Activated effector memory CD4-positive, alpha-beta T cell treated with anti-CD3 and anti-CD28 coated beads, Interleukin-2, amount 50 U/mL, for 16 hours (primary cell): ENCODE measurements around the gene CAMK2D.

Source experiments
- DNase-seq: peaks from one replicate; pipeline ENCODE4 v3.0.0-alpha.2; 2020

Gene CAMK2D

DNA sequence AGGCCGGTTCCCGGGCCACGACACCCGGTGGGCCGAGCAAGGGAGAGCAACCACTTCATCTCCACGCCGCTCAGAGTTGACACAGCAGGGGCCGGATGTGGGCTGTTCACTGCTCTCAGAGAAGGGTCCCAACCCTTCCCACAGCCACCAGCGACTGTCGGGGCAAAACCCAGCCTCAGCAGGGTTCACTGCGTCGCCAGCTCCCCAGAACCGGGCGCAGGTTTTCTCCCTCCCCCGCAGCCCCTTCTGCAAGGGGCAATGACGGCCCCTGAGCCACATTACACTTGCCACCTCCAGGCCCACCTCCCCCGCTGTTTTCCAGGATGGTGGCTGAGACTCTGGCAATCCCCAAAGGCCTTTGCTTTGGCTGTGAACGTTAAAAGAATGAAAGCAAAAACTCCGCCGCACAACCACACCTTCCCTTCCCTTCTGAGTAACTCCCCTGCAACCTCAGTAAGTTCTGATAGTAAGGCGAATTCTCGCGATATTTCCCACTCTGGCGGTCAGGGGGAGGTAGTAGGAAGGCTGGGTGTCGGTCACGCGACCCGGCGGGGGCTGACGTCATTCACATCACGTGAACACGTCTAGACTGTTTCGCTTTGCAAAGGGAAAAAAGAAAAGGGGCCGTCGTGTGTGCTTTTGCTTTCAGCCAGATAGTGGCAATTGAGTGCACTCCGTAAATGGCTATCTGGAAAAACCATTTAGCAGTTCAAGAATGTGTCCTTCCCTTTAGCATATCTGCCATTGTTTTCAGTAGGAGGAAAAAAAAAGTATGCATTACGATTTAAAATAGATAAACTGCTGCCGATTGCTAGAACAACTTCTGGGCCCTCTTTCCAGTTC lies 869 bp upstream of the CAMK2D start:
- DNase-seq: peak; percentile 99

DNA sequence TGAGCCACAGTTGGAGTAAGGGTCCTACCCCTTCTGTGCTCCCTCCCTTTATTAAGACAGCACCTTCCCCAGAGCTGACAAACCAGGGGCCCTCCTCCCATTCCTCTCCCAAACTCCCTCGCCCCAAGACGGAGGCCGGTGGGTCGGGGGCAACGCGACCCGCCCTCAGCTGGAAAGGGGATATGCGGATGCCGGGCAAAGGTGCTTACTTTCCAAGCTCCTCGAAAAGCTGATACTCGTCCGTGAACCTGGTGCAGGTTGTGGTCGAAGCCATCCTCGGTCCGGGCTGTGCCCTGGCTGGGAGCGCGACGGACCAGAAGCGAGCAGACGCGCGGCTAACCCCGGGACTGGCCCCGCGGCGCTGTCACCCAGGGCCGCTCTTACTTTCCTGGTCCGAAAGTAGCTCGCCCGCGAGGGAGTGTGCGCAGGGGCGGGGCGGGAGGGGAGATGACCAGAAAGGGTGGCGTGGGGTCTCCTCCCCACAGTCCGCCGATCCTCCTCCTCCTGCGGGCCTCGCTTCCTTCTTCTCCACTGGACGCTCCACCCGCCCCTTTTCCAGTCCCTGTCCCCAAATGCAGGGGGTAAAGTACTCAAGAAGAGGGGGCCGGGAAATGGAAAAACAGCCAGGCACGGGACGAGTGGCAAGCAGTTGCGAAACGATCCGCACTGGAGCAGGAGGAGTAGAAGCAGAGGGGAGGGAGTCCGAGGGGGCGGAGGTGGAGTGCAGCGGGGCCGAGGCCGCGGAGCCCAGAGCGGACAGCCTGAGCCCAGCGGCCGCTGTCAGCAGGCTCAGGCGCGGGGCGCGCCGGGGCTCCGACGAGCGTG lies 531 bp downstream of the CAMK2D start:
- DNase-seq: peak; percentile 82

DNA sequence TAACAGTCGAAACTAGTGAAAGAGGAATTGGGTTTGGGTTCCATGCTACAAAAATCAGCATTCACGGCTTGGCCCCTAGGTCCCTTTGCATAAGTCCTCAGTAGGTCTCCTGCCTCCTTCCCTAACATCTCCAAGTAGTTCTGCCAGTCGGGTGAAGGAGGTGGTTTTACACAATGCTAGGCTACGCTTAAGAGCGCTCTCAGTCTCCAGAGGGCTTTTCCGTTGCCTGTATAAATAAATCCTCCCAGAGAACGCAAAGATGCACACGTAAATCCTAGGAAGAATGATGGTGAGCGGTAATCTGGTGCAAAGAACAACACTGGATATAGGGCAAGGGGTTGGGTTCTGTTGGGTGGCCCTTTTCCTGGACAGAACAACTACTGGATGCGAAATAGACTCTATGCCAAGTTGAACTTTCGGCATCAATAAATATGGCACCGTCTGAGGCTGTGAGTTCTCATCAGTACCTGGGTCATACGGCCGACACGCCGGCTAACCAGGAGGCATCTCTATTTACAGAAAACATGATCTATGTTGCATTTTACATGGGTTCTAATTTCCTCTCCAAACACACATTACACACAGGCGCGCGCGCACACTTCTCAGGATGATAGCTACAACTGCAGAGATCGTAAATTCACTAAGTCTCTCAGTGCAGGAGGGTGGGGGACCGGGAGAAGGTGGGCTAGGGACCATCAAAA lies 1.3 kb downstream of the CAMK2D start:
- DNase-seq: peak; percentile 78

DNA sequence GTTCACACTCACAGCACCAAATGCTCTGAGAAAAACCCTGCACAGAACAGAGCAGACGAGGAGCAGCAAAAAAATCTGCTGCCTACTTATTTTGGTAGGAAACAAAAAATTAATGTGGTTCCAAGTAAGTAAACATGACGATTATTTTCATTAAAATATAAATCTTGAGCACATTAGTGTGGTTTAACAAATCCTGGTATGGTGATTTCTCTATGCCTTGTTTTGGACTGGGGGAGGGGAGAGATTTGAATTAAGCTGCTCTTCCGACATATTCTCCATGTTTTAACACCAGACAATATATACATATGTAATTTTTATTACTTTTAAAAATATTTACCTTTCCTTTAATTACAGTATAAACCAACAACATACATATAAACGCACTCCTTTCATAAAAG lies 1.8 kb downstream of the CAMK2D start:
- DNase-seq: no peak

DNA sequence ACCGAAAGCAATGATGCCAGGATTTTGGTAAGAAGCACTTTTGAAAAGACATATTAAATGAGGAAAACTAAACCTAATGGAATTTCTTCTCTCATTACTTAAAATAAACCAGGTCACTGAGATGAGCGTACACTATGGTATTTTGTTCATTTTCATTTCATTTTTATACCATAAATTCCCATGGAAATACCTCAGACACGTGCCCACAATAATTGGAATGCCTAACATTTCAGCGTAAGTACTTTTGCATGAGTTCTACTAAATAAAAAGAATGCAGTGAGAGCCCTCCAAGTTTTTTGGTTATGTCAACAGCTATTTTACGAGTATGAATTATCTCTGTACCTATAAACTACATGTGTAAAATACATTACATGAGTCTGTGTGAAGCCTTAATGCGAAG lies 3.2 kb downstream of the CAMK2D start:
- DNase-seq: no peak

DNA sequence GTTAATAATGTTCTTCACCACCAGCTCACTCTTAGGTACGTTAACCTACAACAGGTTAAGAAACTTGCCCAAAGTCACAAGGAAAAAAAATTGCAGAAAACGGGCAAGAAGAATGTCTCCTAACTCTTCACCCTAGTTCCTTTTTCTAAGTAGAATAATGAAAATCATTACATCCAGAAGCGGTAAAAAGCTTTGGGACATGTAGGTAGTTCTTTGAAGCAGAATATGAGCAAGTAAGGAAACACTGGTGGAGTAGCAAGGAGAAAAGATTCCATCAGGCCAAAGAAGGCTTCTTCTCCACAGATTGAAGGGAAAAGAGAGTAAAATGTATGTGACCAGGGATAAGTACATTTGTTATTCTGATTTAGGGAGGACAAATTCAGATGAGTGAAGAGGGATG lies 4.1 kb downstream of the CAMK2D start:
- no peak for DNase-seq

DNA sequence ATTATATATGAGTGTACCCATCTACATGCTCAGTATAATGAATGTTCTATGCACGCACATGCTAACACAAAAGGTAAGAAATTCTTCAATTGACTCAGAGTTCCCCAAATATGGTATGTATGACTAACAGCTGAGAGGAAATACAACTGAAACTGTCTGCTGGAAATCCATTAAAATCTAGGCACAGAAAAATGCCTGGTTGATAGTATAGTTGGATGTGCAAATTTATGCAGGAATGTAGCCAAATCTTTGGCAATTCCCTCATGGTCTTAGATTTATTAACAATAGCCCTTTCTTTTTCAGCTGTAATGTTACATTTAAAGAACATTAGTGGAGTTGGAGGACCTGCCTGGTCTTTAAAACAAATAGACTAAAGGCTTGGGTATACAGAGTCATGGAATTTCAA lies 5.5 kb downstream of the CAMK2D start:
- DNase-seq: no peak

DNA sequence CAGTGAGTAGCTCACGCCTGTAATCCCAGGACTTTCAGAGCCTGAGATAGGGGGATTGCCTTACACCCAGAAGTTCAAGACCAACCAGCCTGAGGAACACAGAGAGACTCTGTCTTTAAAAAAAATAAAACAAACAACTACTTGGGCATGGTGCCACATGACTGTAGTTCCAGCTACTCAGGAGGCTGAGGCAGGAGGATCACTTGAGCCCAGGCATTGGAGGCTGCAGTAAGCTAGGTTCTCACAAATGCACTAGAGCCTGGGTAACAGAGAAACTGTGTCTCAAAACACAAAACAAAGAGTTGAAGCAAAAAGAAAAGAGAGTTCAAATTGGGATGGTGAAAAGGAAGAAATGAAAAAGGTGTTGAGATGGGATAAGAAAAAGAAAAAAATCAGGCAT lies 10.8 kb downstream of the CAMK2D start:
- DNase-seq: no peak

DNA sequence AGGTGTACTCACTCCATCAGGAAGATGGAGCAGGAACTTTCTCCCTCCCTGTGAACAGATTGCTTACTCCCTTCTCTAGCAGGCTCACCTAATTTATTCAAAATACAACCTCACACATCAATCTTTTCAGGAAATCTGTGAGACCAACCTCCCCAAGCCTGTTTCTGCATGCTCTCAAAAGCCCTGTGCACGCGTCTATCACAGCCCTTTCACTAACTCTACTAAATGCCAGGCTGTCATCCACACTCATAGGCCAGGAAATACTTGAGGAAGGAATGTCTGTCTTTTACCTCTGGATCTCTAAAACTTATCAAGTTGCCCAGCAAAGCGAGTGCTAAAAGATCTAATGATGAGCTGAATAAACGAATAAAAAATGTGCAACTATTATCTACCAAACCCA lies 11.2 kb downstream of the CAMK2D start:
- DNase-seq: no peak

DNA sequence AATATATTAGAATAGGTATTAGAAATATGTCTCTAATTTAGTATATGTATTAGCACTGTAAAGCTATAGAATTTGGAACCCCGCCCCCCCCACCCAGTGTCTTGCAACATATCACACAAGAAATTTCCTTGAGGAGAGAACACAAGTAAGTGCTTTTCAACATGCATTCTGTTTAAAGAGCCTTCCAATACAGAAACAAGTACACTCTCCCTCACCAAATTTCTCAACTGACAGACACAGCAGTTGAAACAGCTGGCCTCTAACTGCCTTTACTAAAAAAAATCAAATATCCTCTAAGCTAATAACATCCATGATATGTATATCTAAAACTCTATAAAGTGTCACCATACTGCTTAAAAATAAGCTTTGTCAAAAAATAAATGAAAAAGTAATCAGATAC lies 12.4 kb downstream of the CAMK2D start:
- no peak for DNase-seq

DNA sequence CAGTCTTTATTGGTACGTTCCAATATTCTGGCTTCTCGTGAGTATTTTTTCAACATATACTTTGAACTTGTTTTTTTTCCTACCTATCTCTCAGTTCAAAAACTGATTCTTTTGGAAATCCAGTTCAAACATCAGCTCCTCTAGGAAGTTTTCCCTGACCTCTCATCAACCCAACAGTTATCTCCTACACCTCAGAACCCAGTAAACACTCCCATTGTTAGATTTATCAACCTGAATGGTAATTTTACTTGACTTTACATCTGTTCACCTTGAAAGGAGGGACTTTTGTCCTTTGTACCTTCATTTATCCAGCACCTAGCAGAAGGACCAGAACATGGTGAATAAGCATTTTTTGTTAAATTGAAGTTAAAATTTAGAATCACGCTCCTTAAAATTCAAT lies 13.6 kb downstream of the CAMK2D start:
- no peak for DNase-seq

DNA sequence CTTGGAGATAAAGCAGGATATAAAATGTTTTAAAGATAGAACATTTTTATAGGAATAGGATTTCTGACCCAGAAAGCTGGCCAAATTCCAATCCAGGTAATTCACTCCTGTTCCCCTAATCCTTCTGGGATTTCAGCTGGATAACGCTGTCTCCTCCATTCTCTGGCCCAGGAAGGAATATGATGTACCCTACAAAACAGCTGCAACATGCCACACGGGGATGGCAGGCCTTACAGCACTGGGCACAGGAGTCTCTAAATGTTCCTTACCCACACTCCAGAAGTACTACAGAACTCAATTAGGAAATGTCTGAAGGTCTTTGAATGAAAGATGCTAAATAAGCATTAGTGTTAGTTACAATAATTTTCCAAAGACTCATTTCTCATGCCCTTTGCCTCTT lies 15.8 kb downstream of the CAMK2D start:
- no peak for DNase-seq

DNA sequence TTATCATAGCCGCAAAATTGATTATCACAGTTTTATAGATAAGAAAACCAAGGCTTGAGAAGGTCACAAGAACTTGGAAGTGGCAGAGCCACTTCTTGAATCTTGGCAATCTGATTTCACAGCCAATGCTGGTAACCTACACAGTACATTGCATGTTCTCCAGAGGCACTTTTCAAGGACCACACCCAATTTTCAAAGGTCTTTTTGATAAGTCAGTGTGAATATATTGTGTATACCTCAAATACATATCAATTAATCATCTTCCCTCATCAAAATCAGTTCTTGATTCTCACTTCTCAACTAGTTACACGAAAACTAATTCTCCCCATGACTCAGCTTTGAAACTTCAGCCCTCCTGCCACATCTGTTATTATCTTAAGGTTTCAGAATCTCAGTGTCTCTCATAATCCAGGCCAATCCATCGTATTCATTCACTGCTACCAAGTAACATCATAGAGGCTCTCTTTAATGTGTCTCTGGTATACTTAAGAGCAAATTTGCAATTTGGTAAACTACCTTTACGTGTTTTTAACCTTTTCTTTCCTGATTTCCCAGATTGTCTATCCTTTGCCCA lies 16.8 kb downstream of the CAMK2D start:
- no peak for DNase-seq

DNA sequence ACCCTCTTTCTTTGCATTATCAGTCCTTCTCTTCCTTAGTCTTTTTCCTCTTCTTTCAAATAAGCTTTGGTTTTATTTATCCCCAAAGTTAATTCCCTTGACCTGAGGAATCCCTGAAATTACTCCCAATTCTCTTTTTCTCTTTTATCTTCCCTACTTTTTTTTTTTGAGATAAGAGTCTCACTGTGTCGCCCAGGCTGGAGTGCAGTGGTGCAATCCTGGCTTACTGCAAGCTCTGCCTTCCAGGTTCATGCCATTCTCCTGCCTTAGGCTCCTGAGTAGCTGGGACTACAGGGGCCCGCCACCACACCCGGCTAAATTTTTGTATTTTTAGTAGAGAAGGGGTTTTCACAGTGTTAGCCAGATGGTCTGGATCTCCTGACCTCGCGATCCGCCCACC lies 17.8 kb downstream of the CAMK2D start:
- no peak for DNase-seq

DNA sequence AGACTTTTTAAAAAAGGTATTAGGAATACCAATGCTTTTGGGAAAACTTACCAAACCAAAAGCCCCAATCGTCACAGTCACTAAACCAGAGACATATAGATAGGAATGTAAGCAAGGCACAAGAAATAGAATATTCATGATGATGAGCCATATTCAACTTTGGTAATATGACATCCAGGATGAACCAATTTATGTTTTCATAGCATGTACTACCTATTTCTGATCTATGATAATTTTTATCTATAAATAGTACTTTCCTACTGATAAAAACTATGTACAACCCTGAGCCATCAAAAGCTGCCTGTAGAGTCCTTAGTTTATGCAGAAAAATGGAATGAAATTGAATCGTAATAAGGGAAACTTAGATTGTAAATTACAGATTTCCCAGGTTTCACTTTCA lies 18.9 kb downstream of the CAMK2D start:
- no peak for DNase-seq

DNA sequence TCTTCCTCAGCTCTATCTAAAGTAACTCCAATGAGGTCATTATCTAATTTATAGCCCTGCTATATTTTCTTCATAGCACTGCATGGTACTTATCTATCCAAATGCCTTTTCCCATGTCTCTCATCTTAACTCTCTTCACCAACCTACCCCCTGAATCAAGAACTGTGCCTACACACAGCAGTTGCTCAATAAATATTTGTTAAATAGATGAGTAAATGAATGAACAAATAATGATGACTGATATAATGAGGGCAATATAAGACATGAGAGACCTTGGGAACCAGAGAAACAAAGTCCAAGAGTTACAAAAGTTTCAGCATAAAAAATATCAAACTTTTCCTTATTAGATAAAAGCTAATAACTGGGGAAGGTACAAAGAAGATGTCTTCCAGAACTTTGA lies 19.6 kb downstream of the CAMK2D start:
- DNase-seq: no peak

DNA sequence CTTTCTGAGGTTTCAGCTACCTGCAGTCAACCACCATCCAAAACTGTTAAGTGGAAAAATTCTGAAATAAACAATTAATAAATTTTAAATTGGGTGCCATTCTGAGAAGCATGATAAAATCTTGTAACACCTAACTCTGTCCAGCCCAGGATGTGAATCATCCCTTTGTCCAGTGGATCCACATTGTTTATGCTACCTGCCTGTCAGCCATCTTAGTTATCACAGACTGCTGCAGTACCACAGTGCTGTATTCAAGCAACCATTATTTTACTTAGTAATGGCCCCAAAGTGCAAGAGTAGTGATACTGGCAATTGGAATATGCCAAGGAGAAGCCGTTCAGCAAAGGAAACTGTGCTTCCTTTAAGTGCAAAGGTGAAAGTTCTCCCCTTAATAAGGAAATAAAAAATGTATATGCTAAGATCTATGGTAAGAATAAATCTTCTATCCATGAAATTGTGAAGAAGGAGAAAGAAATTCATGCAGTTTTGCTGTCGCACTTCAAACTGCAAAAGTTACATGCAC lies 20.6 kb downstream of the CAMK2D start:
- no peak for DNase-seq

DNA sequence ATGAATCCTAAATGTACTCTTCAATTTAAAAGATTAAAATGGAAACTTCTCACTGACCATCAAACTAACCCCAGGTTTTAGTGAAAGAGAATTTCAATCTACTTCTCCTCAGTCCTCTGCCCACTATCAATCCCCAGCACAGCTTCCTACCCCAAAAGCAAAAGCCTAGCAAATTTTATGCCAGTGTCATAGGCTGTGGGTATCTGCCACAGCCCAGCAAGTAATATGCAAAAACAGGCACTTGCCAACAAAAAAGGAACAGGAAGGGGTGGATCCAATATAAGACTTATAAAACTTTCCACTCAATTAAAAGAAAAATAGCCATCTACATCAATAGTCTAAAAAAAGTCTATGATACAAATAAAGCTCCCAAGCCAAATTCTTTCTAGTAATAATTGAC lies 22.3 kb downstream of the CAMK2D start:
- no peak for DNase-seq

DNA sequence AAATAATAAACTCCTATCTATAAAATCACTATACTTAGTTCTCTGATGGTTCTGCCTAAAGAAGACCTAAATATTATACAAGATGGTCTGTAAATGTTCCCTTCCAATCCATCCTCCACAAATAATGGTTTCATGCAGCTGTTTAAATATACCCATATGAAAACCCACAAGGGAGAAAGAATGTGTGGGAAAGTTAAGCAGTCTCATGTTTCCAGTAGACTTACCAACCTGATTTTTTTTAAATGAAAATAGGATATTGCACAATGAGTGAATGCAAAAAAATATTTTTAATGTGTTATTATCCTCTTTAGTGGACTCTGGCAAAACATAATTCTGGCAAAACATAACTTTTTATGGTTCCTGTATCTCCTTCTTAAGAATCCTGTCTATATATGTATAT lies 23.3 kb downstream of the CAMK2D start:
- no peak for DNase-seq

DNA sequence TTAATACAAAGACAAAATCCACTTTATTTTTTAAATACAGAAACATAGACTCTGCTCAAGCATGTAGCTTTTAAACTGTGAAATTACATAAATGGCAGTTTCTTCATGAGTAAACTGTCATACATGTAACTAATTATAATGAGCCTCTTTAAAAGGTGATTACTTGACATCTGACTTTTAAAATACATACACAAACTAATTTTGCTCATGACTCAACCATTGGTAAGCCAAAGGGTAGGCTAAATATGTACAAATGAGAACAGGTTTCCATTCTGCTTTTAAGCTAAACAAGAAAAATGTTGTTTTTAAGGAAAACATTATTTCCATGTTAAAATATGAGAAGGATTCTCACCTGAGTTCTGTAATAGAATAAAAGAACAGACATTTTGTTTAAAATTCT lies 27.9 kb downstream of the CAMK2D start:
- no peak for DNase-seq

DNA sequence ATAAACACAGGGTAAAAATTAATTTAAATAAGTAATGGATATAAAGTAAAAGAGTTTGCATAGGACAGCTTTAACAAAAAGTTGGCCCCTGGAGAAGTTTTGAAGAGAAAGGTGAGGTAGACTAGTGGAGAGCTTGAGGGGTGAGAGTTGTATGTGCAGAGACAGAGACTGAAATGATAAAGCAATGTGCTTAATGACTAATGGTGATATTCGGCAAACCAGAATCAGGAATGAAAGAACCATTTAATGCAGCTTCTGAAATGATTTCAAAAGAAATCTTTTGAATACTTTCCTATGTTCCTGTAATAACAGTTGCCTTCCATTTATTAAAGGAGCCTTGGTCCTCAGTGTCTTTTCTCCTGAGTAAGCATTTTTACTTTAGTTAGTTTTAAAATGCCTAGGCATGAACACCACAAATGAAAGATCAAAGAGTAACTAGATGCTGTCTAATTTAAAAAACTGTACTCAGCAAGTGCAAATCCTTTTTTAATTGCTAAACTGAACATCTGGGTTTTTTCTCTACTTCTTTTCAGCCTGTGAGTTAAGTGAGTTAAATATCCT lies 28.5 kb downstream of the CAMK2D start:
- DNase-seq: no peak

DNA sequence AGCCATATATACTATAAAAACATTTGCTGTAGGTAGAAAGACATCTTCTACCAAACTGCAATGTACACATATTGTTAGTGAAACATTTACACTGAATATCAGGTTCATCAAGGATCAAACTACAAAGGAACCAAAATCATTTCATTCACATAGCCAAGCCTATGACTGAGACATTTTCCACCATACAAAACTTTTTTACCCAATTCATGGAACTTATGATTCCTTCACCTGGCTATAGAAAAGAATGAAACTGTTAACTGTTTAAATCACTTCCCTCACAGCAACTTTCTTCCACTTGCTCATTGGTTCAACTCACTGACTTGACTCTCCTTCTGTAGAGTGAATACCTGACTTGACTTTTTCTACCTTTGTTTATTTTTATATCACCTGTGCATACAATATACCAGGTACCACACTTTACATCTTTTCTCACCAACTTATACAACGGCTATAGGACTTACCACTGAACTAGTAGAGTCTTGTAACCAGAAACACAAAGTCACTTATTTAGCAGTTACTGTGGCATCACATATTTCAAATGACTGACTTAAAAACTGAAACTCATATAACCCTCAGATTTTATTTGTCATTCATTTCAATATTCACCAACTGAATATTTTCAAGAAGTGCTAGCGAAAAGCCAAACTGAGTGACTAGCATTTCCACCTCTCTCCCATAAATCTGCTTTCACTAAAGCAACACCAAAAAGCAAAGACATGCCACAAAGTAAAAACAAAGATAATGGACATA lies 30.9 kb downstream of the CAMK2D start:
- DNase-seq: no peak
